Stimulated activated CD8-positive, alpha-beta memory T cell treated with anti-CD3 and anti-CD28 coated beads, Interleukin-12 subunit alpha, Interleukin-12 subunit beta, amount 100 ng/mL, for 1 hour (primary cell): Measurements from ENCODE around the gene KLHL29.

Source experiments
- DNase-seq: peaks from one replicate; pipeline ENCODE4 v3.0.0-alpha.2; 2020; ENCODE audit warnings: low read depth

The KLHL29 gene

DNA sequence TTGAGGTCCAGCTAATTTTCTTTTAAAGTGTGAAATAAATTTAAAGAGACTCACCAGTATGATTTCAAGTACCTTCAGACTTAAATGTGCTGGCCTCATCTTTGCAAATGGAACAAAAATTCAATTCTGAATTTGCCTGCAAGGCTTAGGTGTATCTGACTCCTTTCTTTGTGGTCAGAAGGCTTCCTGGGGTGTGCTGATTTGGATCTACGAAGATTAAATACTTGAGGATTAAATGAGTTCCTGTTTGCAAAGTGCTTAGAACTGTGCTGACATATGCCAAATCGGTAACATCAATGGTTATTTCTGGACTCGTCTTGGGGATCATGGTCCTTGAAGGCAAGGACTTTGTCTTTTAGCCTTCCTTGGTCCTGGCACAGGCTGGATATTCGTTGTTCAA lies 9.7 kb downstream of the KLHL29 start:
- DNase-seq: no peak

DNA sequence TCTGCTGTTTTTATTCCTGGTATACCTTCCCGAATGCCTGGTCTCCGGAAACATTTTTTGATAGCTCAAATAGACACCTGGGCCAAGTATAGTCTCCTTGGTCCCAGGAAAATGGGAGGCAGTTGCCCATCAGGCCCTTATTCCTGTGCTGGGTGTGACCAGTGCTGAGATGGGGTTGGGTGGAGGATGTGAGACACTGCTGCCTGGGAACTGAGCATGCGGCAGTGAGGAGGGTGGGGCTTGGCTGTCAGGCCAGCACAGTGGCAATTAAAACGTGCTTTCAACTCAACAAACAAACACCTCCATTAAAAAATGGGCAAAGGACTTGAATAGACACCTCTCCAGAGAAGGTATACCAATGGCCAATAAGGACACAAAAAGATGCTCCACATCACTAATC lies 12.5 kb downstream of the KLHL29 start:
- no peak for DNase-seq

GRCh38 chr2:23399674-23400261 lies 14.8 kb downstream of the KLHL29 start:
- DNase-seq: no peak

DNA sequence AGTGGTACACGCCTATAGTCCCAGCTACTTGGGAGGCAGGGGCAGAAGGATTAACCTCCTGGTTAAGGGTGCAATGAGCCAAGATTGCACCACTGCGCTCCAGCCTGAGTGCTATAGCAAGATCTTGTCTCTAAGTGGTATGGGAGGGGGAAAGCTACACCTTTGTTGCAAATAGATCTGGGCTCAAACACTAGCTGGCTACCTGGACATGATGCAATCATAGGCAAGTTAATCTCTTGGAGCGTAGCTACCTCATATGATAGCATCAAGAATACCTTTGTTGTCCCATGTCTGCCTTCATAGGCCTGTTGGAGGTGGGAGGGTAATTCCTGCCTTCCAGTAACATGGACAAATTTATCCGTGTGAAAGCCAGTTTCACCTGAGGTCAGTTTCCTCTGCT lies 15.7 kb downstream of the KLHL29 start:
- DNase-seq: no peak

DNA sequence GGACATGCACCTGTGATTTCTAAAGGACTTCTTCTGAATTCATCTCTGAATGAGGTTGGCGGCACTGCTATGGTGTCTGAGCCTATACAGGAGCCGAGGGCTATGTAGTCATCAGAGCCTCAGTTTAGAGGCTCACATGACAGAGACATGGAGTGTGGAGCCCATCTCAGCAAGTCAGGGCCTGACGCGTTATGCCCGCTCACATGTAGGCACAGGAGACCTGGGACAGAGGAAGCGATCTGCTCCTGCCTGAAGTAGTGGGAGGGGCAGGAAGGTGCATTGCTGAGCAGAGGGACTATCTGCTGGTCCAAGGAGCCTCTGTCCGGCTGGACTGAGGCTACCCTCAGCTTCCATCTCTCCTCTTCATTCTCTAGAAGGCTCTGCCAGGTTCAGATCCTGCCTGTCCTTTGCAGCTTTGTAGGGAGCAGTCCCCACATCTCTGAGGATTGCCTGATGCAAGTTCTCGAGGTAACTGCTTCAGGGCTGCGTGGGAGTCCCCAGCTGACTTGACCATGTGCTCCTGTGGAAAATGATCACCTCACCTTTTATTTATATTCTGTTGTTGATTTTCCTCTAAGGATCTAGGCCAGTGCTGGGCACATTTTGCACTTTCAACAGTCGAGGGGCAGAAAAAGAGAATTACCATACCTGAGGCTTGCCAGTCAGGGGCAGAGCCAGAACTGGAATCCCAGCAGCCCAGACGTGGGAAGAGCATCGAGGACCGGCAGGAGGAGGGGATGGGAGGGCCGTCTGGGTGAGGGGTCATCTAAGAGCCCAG lies 16.6 kb downstream of the KLHL29 start:
- no peak for DNase-seq

- no peak for DNase-seq
Observed at GRCh38 chr2:23402205-23402740, 17.3 kb downstream of the KLHL29 start.

- DNase-seq: no peak
Observed at GRCh38 chr2:23404426-23404825, 19.4 kb downstream of the KLHL29 start.

GRCh38 chr2:23409248-23409647 lies 24.3 kb downstream of the KLHL29 start:
- DNase-seq: no peak

- DNase-seq: no peak
Observed at GRCh38 chr2:23410596-23410995, 25.6 kb downstream of the KLHL29 start.

GRCh38 chr2:23411752-23412431 lies 26.9 kb downstream of the KLHL29 start:
- no peak for DNase-seq

GRCh38 chr2:23412556-23413155 lies 27.7 kb downstream of the KLHL29 start:
- DNase-seq: no peak

- no peak for DNase-seq
Observed at GRCh38 chr2:23413641-23414040, 28.7 kb downstream of the KLHL29 start.

- no peak for DNase-seq
Observed at GRCh38 chr2:23414106-23414505, 29.1 kb downstream of the KLHL29 start.

GRCh38 chr2:23414871-23415270 lies 29.9 kb downstream of the KLHL29 start:
- DNase-seq: no peak

DNA sequence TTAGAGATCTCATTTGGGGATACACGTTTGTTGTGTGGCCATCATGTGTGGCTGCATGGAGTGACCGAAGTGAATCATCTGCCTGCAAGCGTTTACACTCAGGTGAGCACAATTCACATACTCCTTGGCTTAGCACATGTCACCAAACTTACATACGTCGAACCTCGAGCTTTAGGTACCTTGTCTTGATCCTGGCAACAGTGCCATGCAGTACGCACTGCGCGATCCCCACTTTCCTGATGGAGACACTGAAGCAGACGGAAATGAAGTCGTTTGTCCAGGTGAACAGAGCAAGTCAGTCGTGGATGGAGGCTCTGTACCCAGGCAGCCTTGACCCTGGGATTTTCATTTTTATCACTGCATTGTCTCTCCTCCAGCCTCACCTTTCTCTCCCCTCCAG lies 32.3 kb downstream of the KLHL29 start:
- no peak for DNase-seq

GRCh38 chr2:23418056-23418455 lies 33.1 kb downstream of the KLHL29 start:
- DNase-seq: no peak

GRCh38 chr2:23418461-23418911 lies 33.5 kb downstream of the KLHL29 start:
- DNase-seq: no peak

GRCh38 chr2:23419171-23420090 lies 34.5 kb downstream of the KLHL29 start:
- no peak for DNase-seq

GRCh38 chr2:23420091-23420839 lies 35.3 kb downstream of the KLHL29 start:
- DNase-seq: no peak

DNA sequence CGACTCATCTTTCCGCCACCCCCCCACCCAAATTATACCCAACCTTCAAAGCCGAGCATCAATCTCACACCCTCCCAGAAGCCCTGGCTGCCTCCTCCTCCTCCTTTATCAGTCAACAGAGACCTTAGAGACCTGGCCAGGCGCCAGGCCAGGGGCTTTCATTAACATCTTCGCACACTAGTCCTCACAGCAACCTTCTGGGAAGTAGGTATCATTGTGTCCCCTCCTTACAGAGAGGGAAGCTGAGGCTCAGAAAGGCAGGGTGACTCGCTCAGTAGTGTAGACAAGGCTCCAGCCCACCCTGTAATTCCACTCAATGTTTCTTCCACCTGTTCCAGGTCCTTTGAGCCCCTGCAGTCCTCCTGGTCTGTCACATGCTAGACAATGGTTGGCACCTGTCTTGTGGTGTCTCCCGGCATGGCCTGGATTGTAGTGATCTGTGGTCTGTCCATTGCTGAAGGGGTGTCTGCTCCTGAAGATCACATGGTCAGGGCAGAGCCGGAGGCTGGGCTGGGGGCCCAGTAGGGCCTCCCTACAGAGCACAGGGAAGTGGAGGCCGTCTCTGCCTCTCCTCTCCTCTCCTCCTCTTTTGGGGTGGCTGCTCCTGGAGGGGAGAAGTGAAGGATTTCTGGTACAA lies 36.0 kb downstream of the KLHL29 start:
- DNase-seq: no peak
